M059J (cell line): ENCODE data around the gene PRKD1. TPM values are rescaled to one million over a fixed set of nuclear protein-coding genes. Genes with fewer than 3 reads are reported as not detected.
"Not testable (repeated sequence)": the region's sequence is repeated elsewhere in the genome, so short reads cannot be mapped to it uniquely, and the experiment has no call there.

Experiments
- DNase-seq: peaks from one replicate; pipeline ENCODE4 v3.0.0-alpha.2; 2012; ENCODE audit warnings: low read depth
- total RNA-seq: library from RNA; depleted of rRNA; stranded (reverse); fragments of >200 nt; shearing (Covaris generic); gene quantifications from 2 replicates; pipeline ENCODE4 v1.2.3, GENCODE V29; 2014

PRKD1 gene
- total RNA-seq, 1 experiment from 2014 or later, result 5.8 TPM

DNA sequence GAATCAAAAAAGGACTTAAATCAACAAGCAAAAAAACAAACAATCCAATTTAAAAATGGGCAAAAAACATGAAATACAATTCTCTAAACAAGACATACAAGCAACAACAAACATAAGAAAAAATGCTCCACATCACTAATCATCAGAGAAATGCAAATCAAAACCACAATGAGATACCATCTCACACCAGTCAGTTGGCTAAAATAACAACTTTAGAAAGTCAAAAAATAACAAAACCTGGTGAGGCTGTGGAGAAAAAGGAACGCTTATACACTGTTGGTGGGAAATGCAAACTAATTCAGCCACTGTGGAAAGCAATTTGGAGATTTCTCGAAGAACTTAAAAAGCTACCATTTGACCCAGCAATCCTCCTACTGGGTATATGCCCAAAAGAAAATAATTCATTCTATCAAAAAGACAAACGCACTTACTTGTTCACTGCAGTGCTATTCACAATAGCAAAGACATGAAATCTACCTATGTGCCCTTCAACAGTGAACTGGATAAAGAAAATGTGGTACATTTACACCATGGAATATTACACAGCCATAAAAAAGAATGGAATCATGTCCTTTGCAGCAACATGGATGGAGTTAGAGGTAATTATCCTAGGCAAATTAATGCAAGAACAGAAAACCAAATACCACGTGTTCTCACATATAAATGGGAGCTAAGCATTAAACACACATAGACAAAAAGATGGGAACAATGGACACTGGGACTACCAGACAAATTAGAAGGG lies 26.9 kb downstream of the PRKD1 start:
- peak; percentile 48 for DNase-seq

DNA sequence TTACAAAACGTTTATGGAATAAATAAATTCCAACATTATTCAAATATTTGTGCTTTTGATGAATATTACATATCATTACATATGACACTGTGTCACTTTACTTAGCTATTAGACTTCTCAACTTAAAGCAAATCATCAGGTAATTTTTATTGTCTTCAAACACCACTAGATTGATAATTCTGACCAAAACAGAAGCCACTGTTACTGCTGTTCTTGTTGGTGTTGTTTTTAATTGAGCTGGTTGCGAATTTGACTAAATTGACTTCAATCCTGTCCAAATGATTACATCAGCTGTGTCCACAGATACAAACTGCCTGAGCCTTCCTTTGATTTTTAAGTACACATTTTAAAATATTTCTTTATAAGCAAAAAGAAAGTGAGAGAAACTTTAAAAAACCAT lies 29.2 kb downstream of the PRKD1 start:
- DNase-seq, result no peak

DNA sequence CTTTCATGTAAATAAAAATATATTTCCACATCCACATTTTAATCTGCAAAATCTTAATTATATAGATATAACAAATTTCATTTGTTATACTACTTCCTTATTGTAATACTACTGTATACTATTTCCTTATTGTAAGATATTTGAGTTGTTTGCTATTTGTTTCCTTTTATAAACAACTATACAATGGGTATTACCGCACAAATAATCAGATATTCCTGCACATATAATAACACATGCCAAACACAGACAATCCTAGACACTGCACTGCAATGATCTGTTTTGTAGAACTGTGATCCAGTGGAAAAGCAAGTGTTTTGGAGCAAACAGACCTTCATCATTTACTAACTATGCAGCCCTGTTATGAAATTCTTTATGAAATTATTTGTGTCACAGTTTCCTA lies 30.5 kb downstream of the PRKD1 start:
- DNase-seq, result no peak

DNA sequence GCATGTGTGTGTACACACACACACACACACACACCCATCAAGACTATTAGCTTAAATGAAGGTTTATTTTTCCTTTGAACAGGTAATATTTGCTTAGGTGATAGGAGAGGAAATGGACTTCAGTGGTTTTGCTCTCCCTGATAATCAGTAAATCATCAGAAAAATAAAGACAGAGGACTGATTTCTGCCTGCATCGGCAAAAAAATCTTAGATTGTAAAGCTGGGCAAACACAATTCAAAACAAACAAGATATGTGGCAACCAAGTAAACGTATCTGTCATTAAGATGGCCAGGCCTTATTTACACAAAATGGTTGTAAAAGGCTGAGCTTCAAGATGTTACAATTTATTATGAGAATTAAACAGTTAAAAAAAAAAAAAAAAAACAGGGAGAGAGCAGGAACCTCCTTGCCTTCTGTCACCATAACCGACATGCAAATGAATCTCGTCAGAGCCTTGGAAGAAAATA lies 31.3 kb downstream of the PRKD1 start:
- no peak for DNase-seq

DNA sequence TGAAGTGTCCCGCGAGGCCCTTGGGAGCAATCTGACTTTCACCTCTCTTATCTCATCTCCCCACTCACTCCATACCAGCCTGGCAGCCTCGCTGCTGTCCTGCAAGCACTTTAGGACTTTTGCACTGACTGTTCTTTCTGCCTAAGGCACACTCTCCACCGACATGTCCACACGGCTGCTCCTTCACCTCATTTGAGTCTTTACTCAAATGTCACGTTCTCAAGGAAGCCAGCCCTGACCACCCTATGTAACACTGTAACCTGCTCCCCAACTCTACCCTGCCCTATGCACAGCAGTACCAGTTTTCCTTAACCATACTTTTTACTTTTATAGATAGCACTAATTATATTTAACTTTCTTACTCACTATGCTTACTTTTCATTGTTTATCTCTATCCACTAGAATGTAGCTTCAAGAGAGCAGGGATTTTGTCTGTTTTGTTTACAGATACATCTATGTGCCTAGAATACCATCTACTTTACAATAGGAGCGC lies 32.0 kb downstream of the PRKD1 start:
- DNase-seq, result no peak

DNA sequence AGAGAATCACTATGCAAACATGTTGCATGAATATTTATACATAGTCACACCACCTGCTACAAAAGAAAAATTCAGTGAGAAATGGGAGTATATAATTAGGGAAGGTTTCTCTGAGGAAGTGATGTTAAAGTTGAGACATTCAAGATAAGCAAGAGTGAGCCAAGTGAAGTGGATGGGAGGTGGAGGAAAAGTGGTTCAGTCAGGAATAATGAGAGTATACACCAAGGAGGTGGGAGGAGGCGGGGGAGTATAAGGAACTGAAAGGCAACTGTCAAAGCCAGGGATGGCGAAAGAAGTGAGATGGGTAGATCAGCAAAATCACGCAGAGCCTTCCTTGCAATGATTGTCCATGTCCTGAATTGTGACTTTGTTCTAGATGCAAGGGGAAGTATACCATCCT lies 33.7 kb downstream of the PRKD1 start:
- no peak for DNase-seq

DNA sequence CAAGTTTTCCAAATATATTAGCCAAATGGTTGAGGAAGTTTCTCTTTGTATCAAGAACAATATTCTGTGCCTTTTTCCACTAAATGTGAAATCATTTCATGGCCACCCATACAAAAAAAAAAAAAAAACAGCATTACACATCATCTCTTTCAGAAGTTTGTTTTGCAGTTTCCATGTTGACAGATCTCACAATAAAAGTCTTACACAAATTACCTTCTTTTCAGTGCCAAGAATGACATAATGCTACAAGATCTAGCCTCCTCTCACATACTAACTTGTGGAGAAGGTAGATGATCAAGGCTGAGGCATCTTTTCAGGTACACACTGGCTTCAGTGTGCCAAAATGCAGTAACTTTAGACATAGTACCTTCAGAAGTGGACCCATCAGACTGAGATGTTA lies 35.3 kb downstream of the PRKD1 start:
- DNase-seq, result peak; percentile 56

DNA sequence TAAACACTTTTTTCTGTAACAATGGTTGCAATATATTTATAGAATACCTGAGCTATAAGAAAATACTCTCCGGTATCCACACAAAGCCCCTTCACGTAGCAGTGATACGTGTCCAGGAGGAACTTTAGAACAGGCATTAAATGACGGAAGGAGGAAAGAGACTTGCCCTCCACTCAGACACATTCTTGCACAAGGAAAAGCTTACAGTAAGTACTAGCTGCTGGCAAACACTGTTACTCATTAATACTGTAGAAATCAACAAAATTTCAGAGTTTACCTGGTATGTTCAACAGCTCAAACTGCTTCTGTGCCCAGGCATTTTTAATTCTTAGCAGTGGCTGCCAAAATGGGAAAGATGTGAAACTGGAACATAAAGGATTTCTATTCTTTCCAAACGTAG lies 41.7 kb downstream of the PRKD1 start:
- no peak for DNase-seq

DNA sequence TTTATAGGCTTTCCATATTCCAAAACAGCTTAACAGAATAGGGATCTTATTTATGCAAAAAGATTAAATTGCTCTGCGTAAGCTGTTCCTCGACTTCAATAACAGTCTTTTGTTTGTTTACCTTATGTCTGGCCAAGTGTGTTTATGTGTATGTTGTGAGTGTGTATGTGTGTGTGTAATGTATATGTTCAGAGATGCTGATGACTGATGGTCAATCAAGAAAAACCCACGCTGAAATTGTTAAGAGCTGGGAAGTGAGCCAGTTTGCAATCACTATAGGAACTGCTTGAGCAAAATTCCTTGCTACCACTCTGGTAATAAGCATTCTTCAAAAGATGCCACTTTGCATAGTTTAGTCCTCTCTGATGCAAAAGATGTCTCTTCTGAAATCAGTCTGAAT lies 59.6 kb downstream of the PRKD1 start:
- no peak for DNase-seq

DNA sequence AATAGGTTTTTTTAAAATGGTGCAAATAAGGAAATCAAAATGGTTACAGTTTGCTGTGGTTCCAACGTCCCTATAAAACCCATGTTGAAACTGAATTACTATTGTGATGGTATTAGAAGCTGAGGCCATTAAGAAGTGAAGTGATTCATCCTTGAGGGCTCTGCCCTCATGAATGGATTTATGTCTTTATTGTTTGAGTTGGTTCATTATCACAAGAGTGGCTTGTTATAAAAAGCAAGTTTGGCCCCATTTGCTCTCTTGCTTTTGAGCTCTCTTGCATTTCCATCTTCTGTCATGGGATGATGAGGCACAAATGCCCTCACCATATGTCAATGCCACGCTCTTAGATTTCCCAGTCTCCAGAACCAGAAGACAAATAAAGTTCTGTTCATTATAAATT lies 62.3 kb downstream of the PRKD1 start:
- DNase-seq, result peak; percentile 41

DNA sequence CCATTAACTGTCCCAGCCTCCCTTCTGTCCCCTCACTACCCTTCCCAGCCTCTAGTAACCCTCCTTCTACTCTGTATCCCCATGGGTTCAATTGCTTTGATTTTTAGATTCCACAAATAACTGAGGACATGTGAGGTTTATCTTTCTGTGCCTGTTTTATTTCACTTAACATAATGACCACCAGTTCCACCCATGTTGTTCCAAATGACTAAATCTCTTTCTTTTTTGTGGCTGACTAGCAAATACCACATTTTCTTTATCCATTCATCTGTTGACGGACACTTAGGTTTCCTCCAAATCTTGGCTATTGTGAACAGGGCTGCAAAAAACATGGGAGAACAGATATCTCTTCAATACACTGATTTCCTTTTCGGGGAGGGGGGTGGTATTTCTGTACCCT lies 65.7 kb downstream of the PRKD1 start:
- no peak for DNase-seq

DNA sequence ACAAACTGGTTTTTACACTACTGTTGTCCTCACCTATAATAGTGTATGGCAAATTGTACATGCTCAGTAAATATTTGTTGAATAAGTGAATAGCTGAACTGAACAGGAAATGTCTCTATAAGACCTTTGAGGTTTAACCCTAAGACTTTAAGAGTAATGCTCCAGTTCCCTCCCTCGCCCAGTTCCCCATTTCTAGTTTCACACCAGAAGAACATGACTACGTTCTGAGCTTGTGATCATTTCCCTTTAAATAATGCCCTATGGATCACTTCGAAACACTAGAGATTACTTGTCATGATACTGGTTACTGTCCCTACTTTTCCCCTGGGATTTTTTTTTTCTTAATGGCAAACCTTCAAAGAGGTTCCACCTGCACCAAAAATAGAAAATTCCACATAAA lies 69.3 kb downstream of the PRKD1 start:
- no peak for DNase-seq

DNA sequence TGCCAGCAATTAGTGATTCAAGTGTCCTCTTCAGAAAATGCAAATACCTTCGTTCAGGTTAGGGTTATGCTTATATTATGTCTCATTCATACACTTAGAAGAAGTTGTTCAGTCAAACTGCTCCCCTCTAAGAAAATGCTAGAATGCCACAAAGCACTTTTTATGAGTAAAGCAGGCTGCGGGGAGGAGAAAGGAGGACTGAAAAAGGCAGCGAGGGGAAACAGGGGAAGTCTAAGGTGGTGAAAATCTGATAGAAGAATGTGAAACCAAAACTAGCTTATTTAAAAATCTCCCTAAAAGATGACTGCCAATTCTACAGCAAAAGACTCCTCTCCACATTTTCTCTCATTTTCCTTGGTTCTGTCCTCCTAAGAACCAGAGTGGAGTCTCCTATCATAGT lies 70.1 kb downstream of the PRKD1 start:
- DNase-seq, result no peak

DNA sequence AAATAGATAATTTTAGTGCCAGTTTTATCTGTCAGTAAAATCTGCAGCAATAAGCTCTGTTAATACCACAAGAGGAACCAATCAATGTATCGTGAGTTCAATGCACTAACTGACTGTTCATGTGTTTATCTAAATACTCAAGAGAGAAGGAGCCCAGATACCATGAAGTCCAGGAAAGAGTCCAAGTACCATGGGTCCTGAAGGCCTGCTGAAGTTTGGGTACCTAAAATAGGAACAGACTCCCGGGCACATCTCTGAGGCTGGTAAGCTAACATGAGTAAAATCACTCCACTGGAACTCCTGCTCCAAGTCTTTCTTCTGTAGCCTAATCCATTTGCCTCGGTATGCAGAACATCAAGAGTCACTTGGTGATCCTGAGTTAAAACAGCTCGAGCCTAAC lies 71.1 kb downstream of the PRKD1 start:
- DNase-seq, result no peak

DNA sequence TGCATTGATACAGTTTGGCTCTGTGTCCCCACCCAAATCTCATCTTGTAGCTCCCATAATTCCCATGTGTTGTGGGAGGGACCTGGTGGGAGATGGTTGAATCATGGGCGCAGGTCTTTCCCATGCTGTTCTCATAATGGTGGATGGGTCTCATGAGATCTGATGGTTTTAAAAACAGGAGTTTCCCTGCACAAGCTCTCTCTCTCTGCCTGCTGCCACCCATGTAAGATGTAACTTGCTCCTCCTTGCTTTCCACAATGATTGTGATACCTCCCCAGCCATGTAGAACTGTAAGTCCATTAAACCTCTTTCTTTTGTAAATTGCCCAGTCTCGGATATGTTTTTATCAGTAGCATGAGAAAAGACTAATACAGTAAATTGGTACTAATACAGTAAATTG lies 74.0 kb downstream of the PRKD1 start:
- peak; percentile 4 for DNase-seq

DNA sequence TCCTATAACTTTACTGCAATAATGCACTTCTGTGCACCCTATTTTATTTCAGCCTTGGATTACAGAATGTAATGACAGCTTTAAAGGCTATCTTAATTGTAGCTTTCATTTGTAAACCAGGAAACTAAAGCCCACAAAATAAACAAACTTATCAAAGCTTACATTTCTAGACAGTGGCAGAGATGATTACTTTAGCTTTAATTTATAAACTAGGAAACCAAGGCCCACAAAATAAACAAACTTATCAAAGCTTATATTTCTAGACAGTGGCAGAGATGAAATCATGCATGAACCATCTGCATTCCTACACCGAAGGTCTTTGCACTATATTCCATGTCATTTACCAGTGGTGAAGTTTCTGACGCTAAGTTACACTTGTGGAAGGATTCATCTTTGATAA lies 74.4 kb downstream of the PRKD1 start:
- peak; percentile 73 for DNase-seq

DNA sequence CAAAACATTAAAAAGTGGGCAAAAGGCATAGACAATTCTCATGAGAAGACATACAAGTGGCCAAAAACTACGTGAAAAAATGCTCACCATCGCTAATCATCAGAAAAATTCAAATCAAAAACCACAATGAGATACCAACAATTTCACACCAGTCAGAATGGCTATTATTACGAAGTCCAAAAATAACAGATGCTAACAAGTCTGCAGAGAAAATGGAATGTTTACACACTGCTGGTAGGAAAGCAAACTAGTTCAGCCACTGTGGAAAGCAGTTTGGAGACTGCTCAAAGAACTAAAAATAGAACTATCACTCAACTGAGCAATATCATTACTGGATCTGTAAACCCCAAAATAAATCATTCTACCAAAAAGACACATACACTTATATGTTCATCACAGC lies 76.2 kb downstream of the PRKD1 start:
- DNase-seq, result peak; percentile 8

DNA sequence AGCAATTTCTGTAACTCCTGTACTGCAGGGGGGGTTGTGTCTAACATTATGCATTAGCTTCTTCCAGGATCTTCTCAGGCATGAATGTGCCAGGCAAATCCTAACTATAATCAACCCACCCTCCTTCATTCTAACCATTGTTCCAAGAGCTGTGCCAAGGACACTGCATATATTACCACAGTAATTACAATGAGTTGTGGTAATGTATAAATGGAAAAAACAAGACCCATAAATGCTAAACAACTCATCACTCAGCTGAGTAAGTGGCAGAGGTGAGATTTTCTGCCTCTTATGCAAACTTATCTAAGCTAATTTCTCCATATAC lies 80.6 kb downstream of the PRKD1 start:
- no peak for DNase-seq

DNA sequence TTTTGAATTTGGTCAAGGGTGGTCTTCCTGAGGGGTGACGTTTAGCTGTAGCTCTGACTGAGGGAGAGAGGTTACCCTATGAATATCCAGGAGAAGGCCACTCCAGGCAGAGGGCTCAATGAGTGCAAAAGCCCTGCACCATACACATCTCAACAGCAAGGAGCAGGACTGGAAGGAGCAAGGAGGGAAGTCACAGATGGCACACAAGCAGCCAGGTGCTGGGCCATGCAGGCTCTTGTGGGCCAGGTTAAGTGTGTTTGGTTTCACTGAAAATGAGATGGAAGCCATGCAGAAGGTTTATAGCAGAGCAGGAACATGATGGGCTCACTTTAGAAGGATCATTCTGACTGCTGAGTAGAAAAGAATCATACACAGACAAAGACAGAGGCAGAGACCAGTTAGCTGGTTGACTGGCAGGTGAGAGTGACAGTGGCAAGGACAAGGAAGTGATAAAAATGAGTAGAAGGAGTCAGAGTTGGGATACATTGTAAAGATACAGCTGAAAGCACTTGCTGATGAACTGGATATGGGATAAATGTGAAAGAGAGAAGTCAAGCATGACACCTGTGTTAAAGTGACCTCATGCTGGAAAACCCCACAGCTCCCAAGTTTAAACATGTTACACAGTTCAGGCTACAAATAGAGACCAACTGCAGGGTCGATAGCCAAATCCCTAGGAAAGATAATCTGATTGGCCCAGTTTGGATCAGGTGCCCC lies 81.2 kb downstream of the PRKD1 start:
- DNase-seq, result peak; percentile 15

DNA sequence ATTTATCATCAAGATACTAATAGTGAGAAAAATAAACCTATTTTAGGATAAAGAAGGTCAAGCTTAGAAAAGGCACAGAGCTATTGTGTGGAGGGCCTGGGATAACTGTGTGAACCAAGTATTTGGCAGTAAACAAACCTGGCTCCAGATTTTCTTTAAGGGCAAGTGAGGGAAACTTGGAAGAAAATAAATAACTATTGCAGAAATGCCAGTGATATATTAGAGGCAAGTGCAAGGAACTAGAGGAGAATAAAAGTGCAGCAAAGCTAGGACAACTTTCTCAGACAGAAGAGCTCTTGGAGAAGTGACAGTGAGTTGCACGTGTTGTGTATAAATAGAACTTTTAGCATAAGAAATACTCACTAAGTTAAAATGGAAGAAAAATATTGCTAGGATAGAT lies 83.7 kb downstream of the PRKD1 start:
- DNase-seq, result no peak

DNA sequence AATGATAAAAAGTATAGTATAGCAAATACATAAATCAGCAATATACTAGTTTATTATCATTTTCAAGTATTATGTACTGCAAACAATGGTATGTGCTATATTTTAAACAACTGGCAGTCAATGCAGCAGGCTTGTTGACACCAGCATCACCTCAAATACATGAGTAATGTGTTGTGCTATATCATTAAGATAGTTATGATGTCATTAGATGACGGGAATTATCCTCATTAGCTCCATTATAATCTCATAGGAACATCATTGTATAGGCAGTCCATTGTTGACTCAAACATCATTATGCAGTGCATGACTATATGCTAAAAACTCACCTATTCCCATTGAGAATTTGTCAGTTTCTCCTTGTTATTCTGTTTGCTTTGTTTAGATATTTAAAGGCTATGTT lies 85.4 kb downstream of the PRKD1 start:
- no peak for DNase-seq

DNA sequence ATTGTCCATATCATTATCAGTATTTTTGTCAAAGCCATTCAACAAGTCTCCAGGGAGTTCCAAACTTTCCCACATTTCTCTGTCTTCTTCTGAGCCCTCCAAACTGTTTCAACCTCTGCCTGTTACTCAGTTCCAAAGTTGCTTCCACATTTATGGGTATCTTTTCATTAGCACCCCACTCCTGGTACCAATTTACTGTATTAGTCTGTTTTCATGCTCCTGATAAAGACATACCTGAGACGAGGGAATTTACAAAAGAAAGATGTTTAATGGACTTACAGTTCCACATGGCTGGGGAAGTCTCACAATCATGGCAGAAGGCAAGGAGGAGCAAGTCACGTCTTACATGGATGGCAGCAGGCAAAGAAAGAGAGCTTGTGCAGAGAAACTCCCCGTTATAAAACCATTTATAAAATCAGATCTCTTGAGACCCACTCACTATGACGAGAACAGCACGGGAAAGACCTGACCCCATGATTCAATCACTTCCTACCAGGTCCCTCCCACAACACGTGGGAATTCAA lies 87.2 kb downstream of the PRKD1 start:
- DNase-seq, result not testable (repeated sequence)

DNA sequence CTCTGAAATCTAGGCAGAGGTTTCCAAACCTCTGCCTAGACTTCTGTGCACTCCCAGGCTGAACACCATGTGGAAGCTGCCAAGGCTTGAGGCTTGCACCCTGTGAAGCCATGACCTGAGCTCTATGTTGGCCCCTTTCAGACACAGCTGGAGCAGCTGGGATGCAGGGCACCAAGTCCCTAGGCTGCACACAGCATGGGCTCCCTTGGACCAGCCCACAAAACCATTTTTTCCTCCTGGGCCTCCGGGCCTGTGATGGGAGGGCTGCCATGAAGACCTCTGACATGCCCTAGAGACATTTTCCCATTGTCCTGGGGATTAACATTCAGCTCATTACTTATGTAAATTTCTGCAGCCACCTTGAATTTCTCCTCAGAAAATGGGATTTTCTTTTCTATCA lies 88.0 kb downstream of the PRKD1 start:
- not testable (repeated sequence) for DNase-seq
